Thyroid gland (tissue), 4 donors: ENCODE measurements around the gene HYDIN.
"Not testable (repeated sequence)": the region's sequence is repeated elsewhere in the genome, so short reads cannot be mapped to it uniquely, and the experiment has no call there.

Source experiments
- CTCF ChIP-seq, 6 experiments: fragments of 200-600 bp in 3 of 6; fragments of 450-650 bp in 3 of 6; sonication (generic) in 3 of 6; IDR thresholded peaks; one replicate each; pipeline ENCODE4 v1.5.1; 2016 to 2019; ENCODE audit warnings: antibody characterized with exemption in 6 of 6, mild to moderate bottlenecking in 2 of 6, inconsistent platforms in 1 of 6, moderate library complexity in 1 of 6
- POLR2A ChIP-seq, 2 donors: fragments of 450-650 bp; IDR thresholded peaks; one replicate each; pipeline ENCODE4 v1.6.1; 2017; ENCODE audit warnings: antibody characterized with exemption in 2 of 2, mild to moderate bottlenecking in 2 of 2, moderate library complexity in 1 of 2

- not testable (repeated sequence) for TF ChIP-seq CTCF, POLR2A (IDR thresholded peaks at IDR 0.05)
These were observed 220.9 kb downstream of the HYDIN start for GRCh38 chr16:71009440-71010223.
